Retinal pigment epithelial cell (primary cell): Measurements from ENCODE around the gene KRTAP10-5.
"Not testable (repeated sequence)": the region's sequence is repeated elsewhere in the genome, so short reads cannot be mapped to it uniquely, and the experiment has no call there.

Source experiments
- DNase-seq: peaks from one replicate; pipeline ENCODE4 v3.0.0-alpha.2; 2010; ENCODE audit warnings: low read depth
- H3K4me3 ChIP-seq: 2 replicates; pipeline ENCODE4 v1.5.1; 2011; ENCODE audit warnings: mild to moderate bottlenecking, low read length, control low read depth, moderate library complexity
- CTCF ChIP-seq: conservative IDR thresholded peaks from 2 replicates; pipeline ENCODE4 v1.5.1; 2011; ENCODE audit warnings: low read depth, low read length, control low read depth, inconsistent platforms

Gene KRTAP10-5

DNA sequence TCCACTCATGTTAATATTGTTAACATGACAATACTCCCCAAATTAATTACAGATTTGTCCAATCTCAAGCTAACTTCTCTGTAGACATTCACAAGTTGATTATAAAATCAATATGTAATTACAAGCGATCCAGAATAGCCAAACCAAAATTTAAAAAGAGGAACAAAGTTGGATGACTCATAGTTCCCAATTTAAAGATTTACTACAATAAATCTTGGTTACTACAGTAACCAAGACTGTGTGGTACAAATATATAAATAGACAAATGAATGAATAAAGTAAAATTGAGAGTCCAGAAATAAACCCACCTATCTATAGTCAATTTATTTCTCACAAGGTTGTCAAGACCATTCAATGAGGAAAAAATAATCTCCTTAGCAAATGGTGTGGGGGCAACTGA is 14.0 kb downstream of the KRTAP10-5 start:
- no peak for DNase-seq
- TF ChIP-seq CTCF: no peak
- H3K4me3 ChIP-seq: no peak overlapping the region

DNA sequence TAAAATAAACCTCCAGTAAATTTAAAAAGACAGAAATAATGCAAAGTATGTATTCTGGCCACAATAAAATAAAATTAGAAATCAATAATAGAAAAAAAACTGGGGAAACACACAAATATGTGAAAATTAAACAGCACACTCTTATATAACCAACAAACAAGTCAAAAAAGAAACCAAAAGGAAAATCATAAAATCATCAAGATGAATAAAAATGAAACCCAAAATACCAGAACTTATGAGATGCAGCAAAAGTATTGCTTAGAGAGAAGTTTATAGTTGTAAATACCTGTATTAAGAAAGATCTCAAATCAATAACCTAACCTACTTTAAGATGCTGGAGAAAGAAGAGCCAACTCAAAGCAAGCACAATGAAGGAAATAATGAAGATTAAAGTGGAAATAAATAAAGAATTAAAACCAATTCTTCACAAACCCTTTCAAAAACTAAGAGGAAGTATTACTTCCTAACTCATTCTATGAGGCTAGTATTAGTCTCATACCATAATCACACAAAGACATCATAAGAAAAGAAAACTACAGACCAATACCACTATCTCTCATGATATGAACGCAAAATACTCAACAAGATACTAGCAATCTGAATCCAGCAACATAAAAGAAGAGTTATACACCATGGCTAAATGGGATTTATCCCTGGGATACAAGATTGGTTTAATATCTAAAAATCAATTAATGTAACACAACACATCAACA is 15.4 kb downstream of the KRTAP10-5 start:
- H3K4me3 ChIP-seq: no peak overlapping the region
- DNase-seq: no peak
- TF ChIP-seq CTCF: no peak

DNA sequence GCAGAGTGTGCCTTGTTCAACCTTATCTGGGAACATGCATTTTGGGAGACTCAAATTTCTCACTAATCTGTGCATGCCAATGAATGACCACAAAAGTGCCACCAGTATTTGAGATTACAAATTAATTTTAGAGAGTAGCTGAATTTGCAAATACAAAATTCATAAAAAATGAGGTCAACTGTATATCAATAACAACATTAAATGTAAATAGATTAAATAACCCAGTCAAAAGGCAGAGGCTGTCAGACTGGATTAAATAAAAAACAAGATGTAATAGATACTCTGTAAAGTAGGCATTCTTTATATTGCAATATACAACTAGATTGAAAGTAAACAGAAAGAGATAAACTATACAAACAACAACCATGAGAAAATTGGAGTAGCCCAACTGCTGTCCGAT is 16.3 kb downstream of the KRTAP10-5 start:
- DNase-seq: no peak
- no peak for TF ChIP-seq CTCF
- H3K4me3 ChIP-seq: no peak overlapping the region

DNA sequence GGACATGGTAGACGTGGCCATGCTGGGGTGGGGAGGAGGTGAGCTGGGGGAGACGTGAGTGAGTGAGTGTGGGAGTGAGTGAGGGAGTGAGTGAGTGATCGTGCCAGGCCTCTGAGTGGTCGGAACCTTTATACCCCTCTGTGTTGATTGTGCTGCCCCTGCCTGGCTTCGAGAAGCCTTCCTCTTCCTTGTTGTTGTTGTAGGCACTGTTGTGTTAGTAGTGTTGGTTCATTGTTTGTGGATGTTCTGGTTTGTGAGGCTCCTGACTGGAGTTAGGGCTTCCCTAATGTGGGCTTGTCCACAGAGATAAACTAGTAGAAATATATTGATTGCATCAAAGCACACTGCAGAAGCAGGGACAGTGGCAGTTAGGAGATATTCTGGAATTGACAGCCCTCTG is 21.7 kb downstream of the KRTAP10-5 start, which contains the start of gene KRTAP10-3:
TSS of gene KRTAP10-3 (minus strand) at position 101 of the 400 bp plus-strand sequence. CDS start at position 21, 80 bp downstream.
- H3K4me3 ChIP-seq: no peak within 1 kb of the TSS
- DNase-seq: no peak
- no peak for TF ChIP-seq CTCF

GRCh38 chr21:44558329-44558675 is 22.1 kb downstream of the KRTAP10-5 start:
- not testable (repeated sequence) for DNase-seq

GRCh38 chr21:44557491-44558328 is 22.7 kb downstream of the KRTAP10-5 start:
- TF ChIP-seq CTCF: no peak
- H3K4me3 ChIP-seq: no peak overlapping the region
- DNase-seq: no peak

More at GRCh38 chr21:44558329-44558675, 22.1 kb downstream of the KRTAP10-5 start:
- H3K4me3 ChIP-seq: not testable (repeated sequence)

GRCh38 chr21:44556879-44557278 is 23.5 kb downstream of the KRTAP10-5 start:
- no peak overlapping the region for H3K4me3 ChIP-seq
- no peak for DNase-seq
- TF ChIP-seq CTCF: no peak
